HT-29 (cell line): Measurements from ENCODE around the gene IFNA4. TPM values are rescaled to one million over a fixed set of nuclear protein-coding genes. Genes with fewer than 3 reads are reported as not detected.
A peak's percentile ranks its signal among the peaks of the same experiment; 100 is the strongest.
"Not testable (repeated sequence)": the region's sequence is repeated elsewhere in the genome, so short reads cannot be mapped to it uniquely, and the experiment has no call there.

Experiments used
- DNase-seq: peaks from one replicate; pipeline ENCODE4 v3.0.0-alpha.2; 2015; ENCODE audit warnings: low spot score
- small RNA-seq: library from RNA; depleted of rRNA; stranded (forward); fragments of <200 nt; gene quantifications from one replicate; pipeline ENCODE3, GENCODE V24; 2014
- total RNA-seq: library from RNA; depleted of rRNA; stranded (reverse); fragments of >200 nt; shearing (Covaris generic); gene quantifications from 2 replicates; pipeline ENCODE4 v1.2.3, GENCODE V29; 2014; rRNA removed

Gene IFNA4
- total RNA-seq, 1 experiment from 2014 or later, result not detected

DNA sequence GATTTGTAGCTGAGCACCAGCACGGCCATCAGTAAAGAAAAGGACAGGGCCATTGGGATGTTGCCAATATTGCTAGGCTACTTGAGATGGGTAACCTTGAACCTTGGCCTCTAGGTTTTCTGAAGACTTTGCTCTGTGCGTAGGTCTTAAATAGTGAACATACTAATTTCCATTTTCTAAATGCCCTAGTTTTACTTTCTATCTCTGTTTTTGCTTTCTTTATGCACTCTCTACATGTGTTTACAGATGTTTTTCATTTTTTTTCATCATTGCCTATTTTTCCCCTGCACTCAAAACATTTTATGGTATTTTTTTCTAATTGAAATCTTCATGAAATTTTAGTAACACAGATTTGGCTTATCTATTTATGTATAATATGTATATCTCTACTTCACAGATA lies 20.8 kb downstream of the IFNA4 start, which contains the start of gene IFNA21:
Gene IFNA21 (minus strand): TSS at position 101 of the 400 bp plus-strand sequence. CDS start 48 bp downstream, at position 53.
- DNase-seq, result not testable (repeated sequence)

DNA sequence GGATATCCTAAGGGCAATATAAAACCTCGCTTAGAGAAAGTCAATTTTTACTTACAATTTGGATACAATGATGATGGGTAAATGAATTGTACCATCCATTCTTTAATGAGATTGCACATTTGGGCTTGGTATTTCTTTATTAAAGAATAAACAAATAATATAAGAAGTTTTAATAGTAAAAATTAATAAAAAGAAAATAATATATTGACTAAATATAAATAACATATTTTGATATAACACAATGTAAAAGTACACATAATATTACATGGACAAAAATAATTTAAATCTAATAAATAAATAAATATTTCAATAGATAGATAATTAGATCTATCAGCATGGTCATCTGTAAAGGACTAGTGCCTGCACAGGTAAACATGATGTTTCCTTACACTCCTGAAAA lies 21.9 kb downstream of the IFNA4 start:
- DNase-seq, result no peak

DNA sequence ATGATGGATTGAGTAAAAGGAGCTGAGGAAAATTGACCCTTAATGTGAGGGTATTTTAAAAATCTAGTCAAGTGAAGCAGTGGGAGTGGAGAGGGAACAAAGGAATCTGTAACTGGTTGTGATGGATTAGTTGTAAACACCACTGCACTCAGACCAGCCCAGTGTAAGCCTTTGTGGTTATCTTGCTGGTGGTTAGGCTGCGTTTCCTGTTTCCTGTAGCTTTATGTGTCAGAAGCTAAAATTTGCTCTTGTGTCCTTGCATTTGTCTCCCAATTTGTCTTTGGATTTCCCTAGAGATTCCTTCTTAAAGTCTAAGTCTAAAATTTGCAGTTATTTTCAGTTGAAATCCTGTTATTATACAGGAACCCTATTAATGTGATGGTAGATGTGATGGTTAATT lies 27.2 kb downstream of the IFNA4 start:
- DNase-seq, result no peak

GRCh38 chr9:21155501-21155900 lies 31.9 kb downstream of the IFNA4 start:
- DNase-seq, result no peak

GRCh38 chr9:21154018-21154608 lies 33.3 kb downstream of the IFNA4 start:
- peak; percentile 15 for DNase-seq

- no peak for DNase-seq
These were observed 33.9 kb downstream of the IFNA4 start for GRCh38 chr9:21153336-21154017.

GRCh38 chr9:21144603-21145002 lies 42.8 kb downstream of the IFNA4 start:
- no peak for DNase-seq

GRCh38 chr9:21141427-21141882 lies 45.9 kb downstream of the IFNA4 start, which contains the start of gene IFNW1:
Gene IFNW1 (minus strand): TSS chr9:21141832. CDS start chr9:21141570, 262 bp downstream.
- peak; percentile 6 for DNase-seq

- no peak for DNase-seq
These were observed 50.4 kb downstream of the IFNA4 start for GRCh38 chr9:21137020-21137419.

Small RNAs within 50 kb of the gene (small RNA-seq; reads per million reads assigned to genes)
- gene RF00019, result not detected

Other genes with a start within 250 kb of the IFNA4 start
- not detected in 2 replicates for gene HACD4, start 155.9 kb downstream of the IFNA4 start, total RNA-seq
- gene IFNB1, start 109.6 kb downstream of the IFNA4 start, total RNA-seq, result not detected in 2 replicates
- gene IFNW1, start 45.8 kb downstream of the IFNA4 start, total RNA-seq, result not detected in 2 replicates
- gene IFNA21, start 20.9 kb downstream of the IFNA4 start, total RNA-seq, result not detected in 2 replicates
- gene IFNA7, start 14.6 kb upstream of the IFNA4 start, total RNA-seq, result not detected in 2 replicates
- gene IFNA10, start 19.6 kb upstream of the IFNA4 start, total RNA-seq, result not detected in 2 replicates
- gene IFNA16, start 29.7 kb upstream of the IFNA4 start, total RNA-seq, result not detected in 2 replicates
- not detected in 2 replicates for gene IFNA17, start 40.6 kb upstream of the IFNA4 start, total RNA-seq
- gene IFNA14, start 52.4 kb upstream of the IFNA4 start, total RNA-seq, result not detected in 2 replicates
- not detected in 2 replicates for gene IFNA5, start 117.7 kb upstream of the IFNA4 start, total RNA-seq
- 8.8 and 10.0 TPM in 2 replicates for gene KLHL9, start 147.8 kb upstream of the IFNA4 start, total RNA-seq
- gene IFNA6, start 163.3 kb upstream of the IFNA4 start, total RNA-seq, result not detected in 2 replicates
- gene IFNA13, start 180.5 kb upstream of the IFNA4 start, total RNA-seq, result not detected in 2 replicates
- gene IFNA2, start 197.8 kb upstream of the IFNA4 start, total RNA-seq, result not detected in 2 replicates
- gene IFNA8, start 221.5 kb upstream of the IFNA4 start, total RNA-seq, result not detected in 2 replicates